Erythroblast (primary cell): Measurements from ENCODE around the gene PEX6.
"Not testable (repeated sequence)": the region's sequence is repeated elsewhere in the genome, so short reads cannot be mapped to it uniquely, and the experiment has no call there.

Experiments used
- DNase-seq, 2 experiments: peaks; one replicate each; lab custom pipeline; 2025; lab: John Stamatoyannopoulos, UW
- GATA1 ChIP-seq: IDR thresholded peaks from 2 replicates; pipeline ENCODE4 v1.6.1; 2011; ENCODE audit warnings: low read depth, mild to moderate bottlenecking, control low read depth, low read length, moderate library complexity
- POLR2A ChIP-seq: IDR thresholded peaks from 2 replicates; pipeline ENCODE4 v1.6.1; 2011; ENCODE audit warnings: mild to moderate bottlenecking, low read length

PEX6 gene

GRCh38 chr6:42967228-42967627 lies 11.8 kb downstream of the PEX6 start:
- no peak for DNase-seq
- no peak for TF ChIP-seq POLR2A
- TF ChIP-seq GATA1 = no peak

GRCh38 chr6:42966571-42966970 lies 12.4 kb downstream of the PEX6 start:
- no peak for TF ChIP-seq POLR2A
- no peak for TF ChIP-seq GATA1
- DNase-seq = no peak

- peak; percentile 70 to 73 for DNase-seq
- no peak for TF ChIP-seq GATA1
These were observed 15.0 kb downstream of the PEX6 start for GRCh38 chr6:42963855-42964605.

- TF ChIP-seq GATA1 = no peak
- no peak for TF ChIP-seq POLR2A
These were observed 15.7 kb downstream of the PEX6 start for GRCh38 chr6:42963179-42963854.

GRCh38 chr6:42962502-42963178 lies 16.3 kb downstream of the PEX6 start:
- TF ChIP-seq POLR2A (no peak), GATA1 (no peak)

More at GRCh38 chr6:42963179-42963854, 15.7 kb downstream of the PEX6 start:
- DNase-seq = no peak

GRCh38 chr6:42962096-42962495 lies 16.9 kb downstream of the PEX6 start:
- no peak for DNase-seq
- TF ChIP-seq GATA1 (no peak), POLR2A (no peak)

More at GRCh38 chr6:42962502-42963178, 16.3 kb downstream of the PEX6 start:
- DNase-seq = no peak

- DNase-seq = no peak
- TF ChIP-seq POLR2A (no peak), GATA1 (no peak)
These were observed 17.9 kb downstream of the PEX6 start for GRCh38 chr6:42961020-42961470.

GRCh38 chr6:42960243-42961019 lies 18.6 kb downstream of the PEX6 start, which contains the start of gene GNMT:
TSS of gene GNMT (plus strand) at chr6:42960754. CDS start at chr6:42960768, 14 bp downstream.
- DNase-seq = peak; percentile 25 to 41

GRCh38 chr6:42959917-42960242 lies 19.1 kb downstream of the PEX6 start:
- TF ChIP-seq GATA1 = no peak
- TF ChIP-seq POLR2A = no peak
- DNase-seq = no peak

More at GRCh38 chr6:42960243-42961019, 18.6 kb downstream of the PEX6 start, which contains the start of gene GNMT:
- no peak for TF ChIP-seq POLR2A

GRCh38 chr6:42958125-42958524 lies 20.9 kb downstream of the PEX6 start:
- DNase-seq = peak; percentile 21 to 35
- no peak for TF ChIP-seq POLR2A
- no peak for TF ChIP-seq GATA1

GRCh38 chr6:42954405-42954804 lies 24.6 kb downstream of the PEX6 start:
- not testable (repeated sequence) for DNase-seq

- TF ChIP-seq POLR2A = no peak
- TF ChIP-seq GATA1 = no peak
- DNase-seq = no peak
These were observed 26.6 kb downstream of the PEX6 start for GRCh38 chr6:42952389-42952788.

GRCh38 chr6:42947950-42948349 lies 31.0 kb downstream of the PEX6 start:
- no peak for TF ChIP-seq POLR2A
- no peak for TF ChIP-seq GATA1
- no peak for DNase-seq

- no peak for DNase-seq
- no peak for TF ChIP-seq POLR2A
- TF ChIP-seq GATA1 = no peak
These were observed 36.5 kb downstream of the PEX6 start for GRCh38 chr6:42942444-42942843.

GRCh38 chr6:42941356-42941755 lies 37.6 kb downstream of the PEX6 start:
- not testable (repeated sequence) for DNase-seq
